Measurements from ENCODE around the gene CEBPA.

DNA sequence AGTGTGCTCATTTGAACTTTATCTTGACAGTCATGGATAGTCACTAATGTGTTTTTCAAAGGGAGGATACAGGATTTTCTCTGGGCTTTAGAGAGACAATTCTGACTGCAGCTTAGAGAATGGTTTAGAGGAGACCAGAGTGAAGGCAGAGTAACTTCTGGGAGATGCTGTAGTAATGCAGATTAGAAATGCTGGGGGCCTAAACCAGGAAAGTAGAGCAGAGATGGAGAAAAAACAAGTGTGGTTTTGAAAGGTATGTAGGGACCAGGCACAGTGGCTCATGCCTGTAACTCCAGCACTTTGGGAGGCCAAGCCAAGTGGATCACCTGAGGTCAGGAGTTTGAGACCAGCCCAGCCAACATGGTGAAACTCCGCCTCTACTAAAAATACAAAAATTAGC lies 18.3 kb upstream of the CEBPA start:
- TF ChIP-seq POLR2A (IDR thresholded peaks at IDR 0.05): no peak
- TF ChIP-seq, protein P1, sequence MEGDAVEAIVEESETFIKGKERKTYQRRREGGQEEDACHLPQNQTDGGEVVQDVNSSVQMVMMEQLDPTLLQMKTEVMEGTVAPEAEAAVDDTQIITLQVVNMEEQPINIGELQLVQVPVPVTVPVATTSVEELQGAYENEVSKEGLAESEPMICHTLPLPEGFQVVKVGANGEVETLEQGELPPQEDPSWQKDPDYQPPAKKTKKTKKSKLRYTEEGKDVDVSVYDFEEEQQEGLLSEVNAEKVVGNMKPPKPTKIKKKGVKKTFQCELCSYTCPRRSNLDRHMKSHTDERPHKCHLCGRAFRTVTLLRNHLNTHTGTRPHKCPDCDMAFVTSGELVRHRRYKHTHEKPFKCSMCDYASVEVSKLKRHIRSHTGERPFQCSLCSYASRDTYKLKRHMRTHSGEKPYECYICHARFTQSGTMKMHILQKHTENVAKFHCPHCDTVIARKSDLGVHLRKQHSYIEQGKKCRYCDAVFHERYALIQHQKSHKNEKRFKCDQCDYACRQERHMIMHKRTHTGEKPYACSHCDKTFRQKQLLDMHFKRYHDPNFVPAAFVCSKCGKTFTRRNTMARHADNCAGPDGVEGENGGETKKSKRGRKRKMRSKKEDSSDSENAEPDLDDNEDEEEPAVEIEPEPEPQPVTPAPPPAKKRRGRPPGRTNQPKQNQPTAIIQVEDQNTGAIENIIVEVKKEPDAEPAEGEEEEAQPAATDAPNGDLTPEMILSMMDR (IDR thresholded peaks at IDR 0.05): no peak
